Stimulated activated naive CD4-positive, alpha-beta T cell (primary cell): ENCODE measurements around the gene RAP1GAP.
"Not testable (repeated sequence)": the region's sequence is repeated elsewhere in the genome, so short reads cannot be mapped to it uniquely, and the experiment has no call there.

Experiments used
- DNase-seq, 6 experiments: peaks; one replicate each; lab custom pipeline; 2025; lab: John Stamatoyannopoulos, UW

The RAP1GAP gene

GRCh38 chr1:21677168-21677567, 8.0 kb upstream of the RAP1GAP start:
- no peak for DNase-seq

DNA sequence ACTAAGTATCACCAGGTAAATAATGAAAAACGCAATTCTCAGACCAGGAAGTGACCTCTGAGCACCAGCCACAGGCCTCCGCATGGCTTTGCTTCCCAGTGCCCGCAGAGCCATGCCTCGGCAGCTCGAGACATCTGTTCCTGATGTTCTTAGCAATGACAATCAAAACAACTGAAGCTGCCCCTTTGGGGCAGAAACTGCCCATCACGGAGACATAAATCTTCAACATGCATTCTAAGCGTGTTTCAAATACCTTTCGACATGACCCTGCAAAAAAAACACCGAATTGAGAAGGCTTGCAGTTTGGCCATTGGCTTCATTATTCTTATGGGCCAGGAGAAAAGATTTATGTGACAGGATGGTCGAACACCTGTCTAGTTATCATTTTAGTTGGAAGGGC, 5.8 kb upstream of the RAP1GAP start:
- DNase-seq = no peak

GRCh38 chr1:21673853-21674252, 4.7 kb upstream of the RAP1GAP start:
- DNase-seq = not testable (repeated sequence)

- DNase-seq = no peak
Observed at GRCh38 chr1:21673277-21673780, 4.2 kb upstream of the RAP1GAP start.

DNA sequence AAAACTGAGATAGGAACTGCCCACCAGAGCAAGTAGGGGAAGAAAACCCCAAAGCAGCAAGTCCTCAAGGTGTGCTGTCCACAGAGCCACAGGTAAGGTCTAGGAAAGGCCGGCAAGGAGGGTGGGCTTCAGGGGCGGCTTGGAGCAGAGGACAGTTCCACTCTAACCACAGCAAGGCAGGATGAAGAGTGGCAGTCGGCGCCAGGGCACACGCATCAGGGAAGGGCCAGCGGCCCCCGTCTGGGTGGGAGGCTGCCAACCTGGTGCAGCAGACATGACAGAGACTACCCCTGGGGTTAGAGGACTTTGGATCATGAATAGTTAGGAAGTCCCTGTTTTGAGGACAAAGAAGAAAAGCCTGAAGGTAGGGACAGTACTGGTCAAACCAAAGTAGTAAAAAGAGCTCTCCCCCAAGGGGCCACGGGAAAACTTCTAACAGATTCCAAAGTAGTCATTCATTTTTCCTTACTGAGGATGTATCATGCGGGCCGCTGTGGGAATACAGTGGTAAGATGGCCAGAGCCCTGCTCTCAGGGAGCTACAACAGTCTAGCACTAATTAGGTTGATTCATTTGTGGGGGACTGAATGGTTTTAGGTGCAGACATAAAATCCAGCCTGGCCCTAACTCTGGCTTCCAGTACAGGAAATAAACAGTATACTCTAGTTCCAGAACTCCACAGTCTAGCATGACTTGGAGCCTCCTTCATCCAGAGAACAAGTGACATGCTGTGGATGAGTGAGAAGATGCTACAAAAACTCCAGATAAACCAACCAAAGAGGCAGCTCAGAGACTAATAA, 3.5 kb upstream of the RAP1GAP start:
- DNase-seq = no peak

- DNase-seq = no peak
Observed at GRCh38 chr1:21671915-21672314, 2.8 kb upstream of the RAP1GAP start.

DNA sequence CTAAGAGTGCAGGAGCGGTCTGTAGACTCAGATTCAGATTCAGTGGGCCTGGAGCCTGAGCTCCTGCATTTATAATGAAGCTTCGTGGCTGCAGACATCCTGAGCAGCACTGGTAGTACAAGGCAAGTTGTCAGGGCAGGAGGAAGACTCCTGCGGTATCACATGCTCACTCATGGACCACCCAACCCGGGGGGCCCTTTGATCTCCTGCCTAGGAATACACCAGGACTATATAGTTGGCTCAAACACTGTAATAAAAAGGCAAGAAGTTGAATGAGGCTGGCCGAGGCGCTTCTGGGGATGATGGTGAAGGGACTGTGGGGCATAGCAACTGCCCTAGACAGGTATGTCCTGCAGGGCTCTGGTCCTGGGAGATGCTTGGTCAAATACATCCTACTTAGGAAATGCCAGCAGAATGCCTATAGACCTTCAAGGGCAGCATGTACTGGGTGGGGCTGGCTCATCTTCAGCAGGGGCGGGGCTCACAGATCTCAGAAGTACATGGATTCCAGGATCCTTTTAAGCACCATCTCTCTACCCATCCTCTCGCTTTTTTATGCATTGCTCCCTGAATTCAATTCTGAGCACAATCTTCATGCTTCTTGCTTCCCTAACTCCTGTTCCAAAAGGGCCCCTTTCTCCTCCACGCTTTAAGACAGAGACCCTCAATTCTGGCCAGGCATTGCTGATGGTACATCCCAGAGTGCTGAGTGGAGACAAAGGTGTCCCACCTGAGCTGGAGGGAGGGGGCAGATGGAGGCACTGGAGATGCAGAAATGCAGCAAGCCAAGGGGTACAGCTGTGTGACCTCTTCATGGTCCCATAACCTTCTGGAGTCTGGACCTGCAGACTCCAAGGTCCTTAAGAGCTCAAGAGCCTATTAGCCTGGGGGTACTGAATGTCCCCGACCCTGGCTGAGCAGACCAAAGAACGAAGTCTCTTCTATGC, 2.1 kb upstream of the RAP1GAP start:
- DNase-seq = no peak

- DNase-seq = no peak
Observed at GRCh38 chr1:21670059-21670881, 1.1 kb upstream of the RAP1GAP start.

- DNase-seq = no peak
Observed at GRCh38 chr1:21668951-21669257, 253 bp downstream of the RAP1GAP start.

DNA sequence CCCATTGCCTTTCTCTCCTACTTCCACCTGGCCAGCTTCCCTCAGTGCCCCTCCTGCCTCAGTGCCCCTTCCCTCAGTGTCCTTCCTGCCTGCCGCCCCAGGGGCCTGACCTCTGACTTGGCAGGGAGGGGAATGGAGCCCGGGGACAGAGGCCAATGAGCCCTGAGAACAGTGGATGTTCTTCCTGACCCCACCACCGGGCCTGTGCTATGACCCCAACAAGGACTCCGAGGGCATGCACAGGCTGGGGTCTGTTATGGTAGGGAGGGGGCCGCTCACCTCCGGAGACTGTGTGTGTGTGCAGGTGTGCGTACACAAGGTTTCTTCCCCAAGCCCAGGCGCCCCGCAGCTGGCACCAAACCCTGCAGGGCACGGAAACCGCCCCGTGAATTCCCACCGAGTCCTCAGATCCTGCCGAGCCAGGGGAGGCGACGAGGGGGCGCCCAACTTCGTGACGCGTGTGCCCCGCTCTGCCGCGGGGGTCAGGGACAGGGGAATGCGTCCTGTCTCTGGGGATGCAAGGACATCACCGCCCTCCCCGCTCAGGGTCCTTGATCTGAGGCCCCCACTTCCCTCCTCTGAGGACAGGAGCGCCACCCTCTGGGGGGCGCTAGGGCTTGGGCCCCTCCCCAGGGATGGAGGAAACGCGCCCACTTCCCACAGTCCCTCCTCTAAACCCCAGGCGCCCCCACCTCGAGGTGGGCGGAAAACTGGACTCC, 766 bp downstream of the RAP1GAP start:
- no peak for DNase-seq

DNA sequence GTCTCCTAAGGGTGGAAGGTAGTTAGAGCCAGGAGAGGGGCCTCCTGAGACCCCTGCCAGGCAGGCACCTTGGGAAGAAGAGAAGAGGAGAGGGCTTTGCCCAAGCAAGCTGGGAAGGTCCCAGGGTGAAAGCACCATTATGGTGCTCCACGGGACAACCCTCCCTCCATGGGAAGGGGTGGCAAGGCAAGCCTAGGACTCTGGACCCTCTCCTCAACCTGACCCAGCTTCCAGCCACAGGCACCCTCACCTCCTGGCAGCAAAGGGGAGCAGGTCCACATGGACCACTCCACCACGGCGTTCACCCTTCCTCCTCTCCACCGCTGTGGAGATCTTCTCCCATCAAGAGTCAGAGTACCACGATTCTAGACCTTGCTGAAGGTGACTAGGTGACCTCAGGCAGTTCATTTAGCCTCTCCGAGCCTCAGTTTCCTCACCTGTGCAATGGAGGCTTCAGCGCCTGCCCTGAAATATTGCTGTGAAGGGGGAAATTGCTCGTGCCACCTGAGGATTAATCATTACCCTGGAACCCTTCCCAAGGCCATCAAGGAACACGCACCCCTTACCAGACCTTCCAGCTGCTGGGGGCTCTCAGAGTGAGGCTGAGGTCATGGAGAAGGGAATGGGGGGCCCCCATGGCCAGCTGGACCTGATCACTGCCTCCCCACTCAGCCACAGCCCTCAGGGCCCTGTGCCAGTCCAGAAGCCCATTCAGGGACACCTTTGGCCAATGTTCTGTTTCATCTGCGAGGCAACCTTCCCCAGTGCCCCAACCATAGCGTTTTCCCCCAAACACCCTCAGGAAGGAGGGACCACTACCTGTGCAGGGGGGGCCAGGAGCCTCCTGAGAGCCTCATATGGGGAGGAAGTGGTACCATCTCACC, 1.6 kb downstream of the RAP1GAP start:
- no peak for DNase-seq

DNA sequence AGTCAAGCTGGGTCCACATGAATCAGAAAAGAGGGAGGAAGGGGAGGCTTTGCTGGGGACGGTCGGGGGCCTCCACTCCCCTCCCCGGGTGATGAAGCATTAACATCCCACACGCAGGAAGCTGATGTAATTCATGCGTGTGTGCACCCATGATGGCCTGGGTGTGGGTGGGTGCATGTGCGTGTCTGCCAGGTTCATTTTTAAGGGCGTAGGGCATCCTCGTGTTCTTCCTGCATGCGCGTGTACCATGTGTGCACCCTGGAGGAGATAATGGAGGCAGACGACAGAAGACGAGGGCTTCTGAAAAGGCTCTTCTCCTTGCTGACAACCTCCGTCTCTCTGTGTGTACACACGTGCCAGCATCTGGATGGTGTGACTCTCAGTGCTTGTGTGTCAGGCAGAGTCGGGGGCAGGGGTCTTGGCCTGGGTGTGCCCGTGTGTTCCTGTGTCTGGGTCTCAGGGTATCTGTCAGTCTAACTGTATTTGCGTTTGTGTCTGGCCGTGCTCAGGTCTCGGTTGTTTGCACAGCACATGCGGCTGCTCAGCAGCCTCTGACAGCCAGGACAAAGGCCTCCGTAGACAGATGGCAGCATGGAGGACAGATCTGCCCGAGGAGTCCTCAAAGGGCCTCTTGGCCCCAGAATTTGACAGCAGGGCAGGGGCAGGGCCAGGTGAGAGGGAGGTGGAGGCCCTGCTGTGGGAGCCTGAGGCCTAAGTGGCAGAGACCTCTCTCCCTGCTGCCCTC, 2.4 kb downstream of the RAP1GAP start:
- no peak for DNase-seq

DNA sequence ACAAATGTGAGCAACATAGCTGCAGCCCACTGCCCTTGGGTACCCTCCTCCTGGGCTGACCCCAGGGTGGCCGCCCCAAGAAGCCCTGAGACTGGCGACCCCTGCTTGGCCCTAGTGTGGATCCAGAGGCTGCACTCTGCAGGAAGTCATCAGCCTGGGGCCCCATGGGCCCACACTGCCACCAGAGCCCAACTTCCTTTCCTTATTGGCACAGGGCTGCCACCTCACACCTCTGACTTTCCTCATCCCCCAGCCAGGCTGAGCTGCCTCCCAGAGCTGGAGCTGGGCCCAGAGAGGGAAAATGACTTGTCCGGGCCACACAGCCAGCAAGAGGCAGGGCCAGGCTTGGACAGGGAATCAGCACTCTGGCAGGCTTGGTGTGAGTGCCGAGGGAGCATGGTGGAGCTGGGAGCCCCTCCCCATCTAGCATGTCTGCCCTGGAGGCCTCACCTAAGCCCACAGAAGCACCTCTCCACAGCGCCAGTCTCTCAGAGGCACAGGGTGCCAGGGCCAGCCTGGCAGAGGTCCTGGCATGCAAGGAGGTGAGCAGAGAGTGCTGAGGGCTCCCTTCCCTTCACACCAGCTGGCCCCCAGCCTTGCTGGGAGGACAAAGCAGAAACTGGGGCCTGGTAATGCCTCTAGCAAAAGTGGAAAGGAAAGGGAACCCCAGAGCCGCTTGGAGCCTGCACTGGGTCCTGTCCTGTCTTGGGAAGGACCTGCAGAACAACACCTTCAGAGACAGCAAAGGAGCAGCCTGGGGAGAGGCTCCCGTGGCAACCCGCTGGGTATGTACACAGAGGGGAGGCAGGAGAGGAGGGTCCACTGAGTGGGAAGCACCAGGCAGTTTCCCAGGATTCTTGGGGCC, 3.2 kb downstream of the RAP1GAP start:
- DNase-seq = no peak

GRCh38 chr1:21664806-21665588, 4.2 kb downstream of the RAP1GAP start:
- DNase-seq = no peak

- no peak for DNase-seq
Observed at GRCh38 chr1:21663951-21664805, 5.0 kb downstream of the RAP1GAP start.

DNA sequence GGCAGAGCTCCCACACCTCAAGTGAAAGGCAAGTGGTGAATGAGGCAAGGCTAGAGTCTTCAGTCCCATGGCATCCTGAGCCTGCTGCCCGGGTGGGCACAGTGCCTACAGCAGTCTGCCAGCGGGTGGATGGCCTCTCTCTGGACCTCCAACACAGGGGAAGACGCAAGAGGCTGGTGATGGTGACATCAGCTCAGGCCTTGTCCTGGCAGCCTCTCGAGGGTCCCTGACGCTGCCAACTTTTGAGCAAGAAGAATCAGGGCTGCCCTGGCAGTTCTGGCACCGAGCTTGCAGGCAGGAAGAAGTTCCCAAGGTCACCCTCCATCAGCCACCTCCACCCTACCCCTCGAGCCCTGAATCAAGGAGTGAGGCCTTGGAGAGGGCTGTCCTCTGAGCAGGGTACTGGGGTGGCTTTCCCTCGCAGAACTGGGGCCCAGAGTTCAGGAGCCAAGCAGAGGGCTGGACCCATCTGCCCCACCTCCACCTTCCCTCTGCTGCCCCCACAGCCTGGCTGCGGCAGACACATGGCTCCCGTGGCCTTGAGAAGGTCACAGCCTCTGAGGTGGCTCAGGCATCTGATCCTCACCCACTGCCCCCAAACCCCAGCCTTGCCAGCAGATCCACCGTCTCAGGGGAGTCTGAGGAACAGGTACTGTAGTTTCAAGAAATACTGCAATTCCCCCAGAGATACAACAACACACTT, 5.8 kb downstream of the RAP1GAP start:
- DNase-seq = no peak
